GM12878 (cell line): Measurements from ENCODE around the gene SLC35F2. TPM values are rescaled to one million over a fixed set of nuclear protein-coding genes. Genes with fewer than 3 reads are reported as not detected.

Experiments used
- ATAC-seq: fragments of 200-7000 bp; cut with Tn5 transposase; 3 replicates; pipeline ENCODE4 v1.9.1; 2020; ENCODE audit warnings: mild to moderate bottlenecking, moderate library complexity
- BruUV-seq: library from RNA; stranded (reverse); fragments of 400-500 nt; replicated peaks from 2 replicates; lab custom pipeline; 2021; lab: Mats Ljungman, UMichigan
- CTCF ChIA-PET: fragments of 300-600 bp; sonication (Branson Sonifier 250); formaldehyde crosslinking; extraction: SDS; loops from one replicate; lab custom pipeline; 2021; ENCODE audit warnings: inconsistent platforms; lab: Yijun Ruan, JAX
- POLR2A ChIA-PET: fragments of 350-600 bp; formaldehyde crosslinking; extraction: SDS; loops from one replicate; lab custom pipeline; 2021; ENCODE audit warnings: inconsistent platforms; lab: Charles Lee
- RAD21 ChIA-PET: fragments of 300-600 bp; sonication (Branson Sonifier 250); formaldehyde crosslinking; loops from one replicate; lab custom pipeline; 2023; ENCODE audit warnings: antibody characterized with exemption; ENCODE audit not compliant: unreplicated experiment; lab: Charles Lee
- SMC1A ChIA-PET: fragments of 300-600 bp; sonication (Branson Sonifier 250); formaldehyde crosslinking; loops from one replicate; lab custom pipeline; 2023; ENCODE audit not compliant: unreplicated experiment, uncharacterized antibody; lab: Charles Lee
- DNase-seq: peaks from one replicate; pipeline ENCODE4 v3.0.0-alpha.2; 2011; ENCODE audit warnings: low read depth, low spot score
- FAIRE-seq: peaks from 3 replicates; lab custom pipeline; 2011; peaks lifted over from hg19 to GRCh38; lab: Jason Lieb, UNC
- H2AFZ ChIP-seq: 2 replicates; pipeline ENCODE4 v1.6.0; 2011; ENCODE audit warnings: low read depth, low read length, control low read depth; ENCODE audit not compliant: control insufficient read depth
- H3K27ac ChIP-seq: 2 replicates; pipeline ENCODE4 v1.5.1; 2011; ENCODE audit warnings: control low read depth; ENCODE audit not compliant: control insufficient read depth, insufficient read depth
- H3K27me3 ChIP-seq, 2 experiments: replicated peaks in 1 of 2; 2 replicates each; pipeline versions ENCODE4 v1.6.0 to v1.6.1; 2011; ENCODE audit warnings: low read length in 1 of 2; ENCODE audit not compliant: control insufficient read depth in 2 of 2, insufficient read depth in 2 of 2
- H3K36me3 ChIP-seq, 2 experiments: 2 replicates each; pipeline ENCODE4 v1.5.1; 2011; ENCODE audit warnings: low read length in 1 of 2; ENCODE audit not compliant: control insufficient read depth in 2 of 2, insufficient read depth in 2 of 2
- H3K4me1 ChIP-seq: 2 replicates; pipeline ENCODE4 v1.6.1; 2011; ENCODE audit warnings: mild to moderate bottlenecking, low read length, moderate library complexity, mixed read lengths; ENCODE audit not compliant: control insufficient read depth, insufficient read depth
- H3K4me2 ChIP-seq: 2 replicates; pipeline ENCODE4 v1.6.0; 2011; ENCODE audit warnings: control low read depth; ENCODE audit not compliant: control insufficient read depth, insufficient read depth
- H3K4me3 ChIP-seq: fragments of 200-600 bp; sonication (generic); 2 replicates; pipeline ENCODE4 v1.5.1; 2016
- H3K79me2 ChIP-seq: 2 replicates; pipeline ENCODE4 v1.6.0; 2011; ENCODE audit warnings: low read length; ENCODE audit not compliant: control insufficient read depth, insufficient read depth
- H3K9ac ChIP-seq: 2 replicates; pipeline ENCODE4 v1.8.0; 2011; ENCODE audit warnings: low read length, control low read depth, mixed read lengths; ENCODE audit not compliant: control insufficient read depth, insufficient read depth
- H3K9me3 ChIP-seq: replicated peaks from 3 replicates; pipeline ENCODE4 v1.5.1; 2011; ENCODE audit warnings: mild to moderate bottlenecking, low read length; ENCODE audit not compliant: control insufficient read depth, insufficient read depth
- H4K20me1 ChIP-seq: 2 replicates; pipeline ENCODE4 v1.6.0; 2011; ENCODE audit not compliant: control insufficient read depth, insufficient read depth
- GATAD2B ChIP-seq: fragments of 450-650 bp; conservative IDR thresholded peaks from 2 replicates; pipeline ENCODE4 v1.6.1; 2017; ENCODE audit warnings: low read depth, mild to moderate bottlenecking, moderate library complexity
- KDM1A ChIP-seq: fragments of 200-600 bp; sonication (generic); IDR thresholded peaks from 2 replicates; pipeline ENCODE4 v1.6.1; 2016; ENCODE audit warnings: borderline replicate concordance
- NR2C2 ChIP-seq: IDR thresholded peaks from 2 replicates; pipeline ENCODE4 v1.6.1; 2011; ENCODE audit warnings: borderline replicate concordance, low read depth; ENCODE audit not compliant: control insufficient read depth, insufficient read length
- RELB ChIP-seq: fragments of 450-650 bp; IDR thresholded peaks from 2 replicates; pipeline ENCODE4 v1.6.1; 2017; ENCODE audit warnings: low read depth, mild to moderate bottlenecking, moderate library complexity
- TBL1XR1 ChIP-seq: IDR thresholded peaks from 2 replicates; pipeline ENCODE4 v1.6.1; 2012; ENCODE audit warnings: low read depth, low read length, improper control_type of control experiment
- YY1 ChIP-seq: IDR thresholded peaks from 2 replicates; pipeline ENCODE4 v1.6.1; 2011; ENCODE audit warnings: low read depth, mild to moderate bottlenecking, low read length
- ZBTB11 ChIP-seq: fragments of 450-650 bp; formaldehyde crosslinking; IDR thresholded peaks from 2 replicates; pipeline ENCODE4 v1.5.0; 2022; ENCODE audit warnings: mild to moderate bottlenecking, missing genetic modification characterization
- ZZZ3 ChIP-seq: IDR thresholded peaks from 2 replicates; pipeline ENCODE4 v1.6.1; 2011; ENCODE audit warnings: low read depth; ENCODE audit not compliant: control insufficient read depth, insufficient read length
- WGBS: methylation state at CpG from one replicate; pipeline ENCODE4 v1.1.6; 2016; ENCODE audit warnings: low lambda C conversion rate; ENCODE audit not compliant: insufficient replicate concordance, insufficient coverage; ENCODE audit errors: missing lambda C conversion rate; 5-methylcytosine and 5-hydroxymethylcytosine counted together
- in situ Hi-C: fragments of 300-500 bp; cut with MboI; formaldehyde crosslinking; loops from 9 replicates; pipeline ENCODE4 v1.14.3; 2018; ENCODE audit warnings: mixed read lengths
- intact Hi-C: fragments of 100-400 bp; cut with micrococcal nuclease; formaldehyde crosslinking; loops from one replicate; pipeline ENCODE4 v1.14.2; 2022; ENCODE audit not compliant: unreplicated experiment
- polyA plus RNA-seq, 11 experiments: library from polyadenylated mRNA; depleted of rRNA in 4 of 11; unstranded in 6 of 11; stranded (reverse) in 5 of 11; fragments of >200 nt; fragmentation: Nextera tagmentation in 4 of 11; fragmentation: Illumina TruSeq in 1 of 11; extraction: Ambion mirVana in 4 of 11; extraction: Trizol in 1 of 11; gene quantifications; 1 replicate in 1 of 11; 2 replicates in 10 of 11; pipeline versions ENCODE4 v1.2.1 to v1.2.3, GENCODE V29; 2011 to 2016; ENCODE audit warnings: inconsistent platforms in 2 of 11, missing spikeins in 2 of 11, low read depth in 1 of 11
- total RNA-seq, 4 experiments: library from RNA; depleted of rRNA in 3 of 4; stranded (reverse); fragments of >200 nt in 3 of 4; fragmentation: Illumina TruSeq in 1 of 4; extraction: Trizol in 1 of 4; gene quantifications; 2 replicates each; pipeline versions ENCODE4 v1.2.1 to v1.2.3, GENCODE V29; 2013 to 2021

Gene SLC35F2
- total and polyA plus RNA-seq, 10 of the 15 experiments (the other 5 are each of a cell fraction or from before 2014, with no cell fraction given) = 15.2 to 48.8 (median 40.1) TPM

DNA sequence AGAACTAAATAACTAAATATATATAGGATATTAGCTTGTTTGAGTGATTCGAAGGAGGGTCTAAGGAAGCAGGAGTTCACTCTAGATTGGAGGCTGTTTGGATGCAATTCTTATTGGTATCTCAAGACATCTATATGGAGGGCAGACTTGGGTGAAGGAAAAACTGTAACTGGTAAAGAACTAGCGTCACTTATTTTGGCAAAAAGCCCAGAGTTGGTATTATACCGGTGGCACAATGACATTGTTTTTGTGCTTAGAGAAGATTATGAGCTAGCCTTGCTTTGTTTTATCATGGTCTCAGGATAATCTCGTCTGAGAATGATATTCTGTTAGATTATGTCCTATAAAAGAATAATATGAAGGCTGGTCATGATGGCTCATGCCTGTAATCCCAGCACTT is 6.0 kb upstream of the SLC35F2 start:
- no peak for TF ChIP-seq TBL1XR1
- no peak for TF ChIP-seq ZZZ3
- TF ChIP-seq KDM1A = no peak
- TF ChIP-seq YY1 = no peak
- TF ChIP-seq GATAD2B = no peak
- TF ChIP-seq RELB = no peak
- TF ChIP-seq NR2C2 = no peak
- TF ChIP-seq ZBTB11 = no peak

More for the DNA sequence above, 6.0 kb upstream of the SLC35F2 start:
- intact Hi-C loops (loop anchor here (2.0 kb wide), 1 partner anchor 26 kb away; no protein-coding TSS in a partner anchor), in situ Hi-C loops (no loop called here)
- H3K27me3 ChIP-seq = no peaks in the 10 kb centered on the region
- no peak; the same call in 2 of the 3 replicates for ATAC-seq
- H3K9me3 ChIP-seq = no peaks in the 10 kb centered on the region
- RAD21 ChIA-PET = interaction anchor here (0.7 to 2.1 kb wide), 13 partner anchors 9 to 133 kb away, joined by 3 to 15 read pairs (median 3); no protein-coding TSS in a partner anchor
- H3K9ac ChIP-seq = no peak overlapping the region
- H4K20me1 ChIP-seq = no peaks in the 10 kb centered on the region
- H3K4me1 ChIP-seq = peaks cover 16% of the 10 kb centered on the region
- no peak for FAIRE-seq
- H3K79me2 ChIP-seq = no peaks in the 10 kb centered on the region
- H3K36me3 ChIP-seq = no peaks in the 10 kb centered on the region
- POLR2A ChIA-PET = interaction anchor here (0.6 to 3.4 kb wide), 11 partner anchors 11 to 297 kb away, joined by 3 to 28 read pairs (median 4); no protein-coding TSS in a partner anchor
- 36% methylated on average over 4 of the region's 4 CpGs for WGBS
- H3K27ac ChIP-seq = peak overlapping the region; percentile 29; the same call in 1 of the 2 replicates
- BruUV-seq = no TSS peak
- CTCF ChIA-PET = interaction anchor here (0.8 to 3.9 kb wide), 15 partner anchors 10 to 301 kb away, joined by 3 to 21 read pairs (median 3); no protein-coding TSS in a partner anchor
- SMC1A ChIA-PET = interaction anchor here (0.6 to 2.8 kb wide), 19 partner anchors 9 to 406 kb away, joined by 3 to 23 read pairs (median 4); partner anchors contain the start of gene CUL5
- H3K4me2 ChIP-seq = peak overlapping the region; percentile 28; the same call in 1 of the 2 replicates
- no peak overlapping the region for H3K4me3 ChIP-seq
- peak overlapping the region; percentile 76 for H2AFZ ChIP-seq
- DNase-seq = no peak
